Activated gamma-delta T cell (primary cell): Measurements from ENCODE around the gene AHCYL2.

ENCODE experiments used
- DNase-seq: peaks from one replicate; lab custom pipeline; 2025; lab: John Stamatoyannopoulos, UW
- total RNA-seq, 2 donors: gene quantifications; one replicate each; lab custom pipeline; 2026; lab: John Stamatoyannopoulos, UW

AHCYL2 gene
- 23.5 to 25.8 reads per million in 2 donors for total RNA-seq

DNA sequence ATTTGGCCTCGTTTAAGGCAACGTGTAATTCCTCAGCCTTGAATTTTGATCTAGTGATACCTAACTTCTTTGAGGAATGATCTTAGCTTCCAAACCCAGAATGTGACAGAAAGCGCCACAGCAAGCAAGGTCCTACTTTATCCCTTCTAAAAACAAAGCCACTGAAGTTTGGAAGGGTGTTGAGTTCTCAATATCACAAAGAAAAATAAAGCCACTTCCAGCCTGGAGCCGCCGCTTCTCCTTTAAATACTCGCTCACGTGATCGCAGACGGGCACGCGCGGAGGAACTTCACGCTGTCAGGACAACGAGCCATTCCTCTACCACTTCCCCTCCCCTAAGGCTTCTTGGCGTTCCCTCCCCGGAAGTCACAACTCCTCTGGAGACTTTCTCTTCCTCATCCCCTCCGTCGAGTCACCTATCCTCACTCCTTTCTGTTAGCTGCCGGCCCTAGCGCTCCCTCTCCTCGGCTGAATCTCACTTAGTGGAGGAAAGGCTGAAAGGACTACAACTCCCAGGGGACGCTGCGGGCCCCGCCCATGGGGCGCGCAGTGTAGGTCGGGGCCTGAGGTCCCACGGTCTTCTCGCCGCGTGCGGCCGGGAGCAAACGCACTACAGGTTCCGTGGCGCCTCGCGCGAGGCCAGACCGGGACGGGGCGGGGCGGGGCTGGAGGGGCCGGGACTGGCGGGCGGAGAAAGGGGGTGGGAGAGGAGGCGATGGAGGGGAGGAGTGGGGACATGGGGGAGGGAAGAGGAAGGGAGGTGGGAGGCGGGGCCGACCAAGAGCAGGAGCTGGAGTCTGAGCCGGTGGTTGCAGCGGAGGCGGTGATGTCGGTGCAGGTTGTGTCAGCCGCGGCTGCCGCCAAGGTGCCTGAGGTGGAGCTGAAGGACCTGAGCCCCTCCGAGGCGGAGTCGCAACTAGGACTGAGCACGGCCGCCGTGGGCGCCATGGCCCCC lies at the start of gene AHCYL2:
TSS of gene AHCYL2 (plus strand) at position 780 of the 955 bp plus-strand sequence.
- DNase-seq, result peak; percentile 98

DNA sequence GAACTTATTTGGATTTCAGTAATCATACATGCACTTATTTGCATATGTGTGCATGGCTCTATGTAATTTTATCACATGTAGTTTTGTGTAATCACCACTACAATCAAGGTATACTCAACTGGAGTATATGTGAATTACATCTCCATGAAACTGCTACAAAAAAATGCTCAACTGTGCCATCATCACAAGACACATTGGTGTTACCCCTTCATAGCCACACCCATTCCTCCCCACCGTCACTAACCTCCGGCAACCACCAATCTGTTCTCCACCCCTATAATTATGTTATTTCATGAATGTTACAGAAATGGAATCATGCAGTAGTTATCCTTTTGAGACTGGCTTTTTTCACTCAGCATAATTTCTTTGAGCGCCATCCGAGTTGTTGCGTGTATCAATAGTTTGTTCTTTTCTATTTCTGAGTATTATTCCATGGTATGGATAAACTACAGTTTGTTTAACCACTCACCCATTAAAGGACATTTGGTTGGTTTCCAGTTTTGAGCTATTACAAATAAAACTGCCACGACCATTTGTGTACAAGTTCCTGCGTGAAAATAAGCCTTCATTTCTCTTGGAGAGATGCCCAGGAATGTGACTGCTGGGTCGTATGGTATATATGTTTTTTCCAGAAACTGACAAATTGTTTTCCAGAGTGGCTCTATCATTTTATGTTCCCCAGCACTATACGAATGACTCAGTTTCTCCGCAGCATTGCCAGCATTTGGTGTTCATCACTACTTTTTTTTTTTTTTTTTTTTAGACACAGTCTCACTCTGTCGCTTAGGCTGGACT lies 47.7 kb upstream of the AHCYL2 start:
- DNase-seq, result no peak

DNA sequence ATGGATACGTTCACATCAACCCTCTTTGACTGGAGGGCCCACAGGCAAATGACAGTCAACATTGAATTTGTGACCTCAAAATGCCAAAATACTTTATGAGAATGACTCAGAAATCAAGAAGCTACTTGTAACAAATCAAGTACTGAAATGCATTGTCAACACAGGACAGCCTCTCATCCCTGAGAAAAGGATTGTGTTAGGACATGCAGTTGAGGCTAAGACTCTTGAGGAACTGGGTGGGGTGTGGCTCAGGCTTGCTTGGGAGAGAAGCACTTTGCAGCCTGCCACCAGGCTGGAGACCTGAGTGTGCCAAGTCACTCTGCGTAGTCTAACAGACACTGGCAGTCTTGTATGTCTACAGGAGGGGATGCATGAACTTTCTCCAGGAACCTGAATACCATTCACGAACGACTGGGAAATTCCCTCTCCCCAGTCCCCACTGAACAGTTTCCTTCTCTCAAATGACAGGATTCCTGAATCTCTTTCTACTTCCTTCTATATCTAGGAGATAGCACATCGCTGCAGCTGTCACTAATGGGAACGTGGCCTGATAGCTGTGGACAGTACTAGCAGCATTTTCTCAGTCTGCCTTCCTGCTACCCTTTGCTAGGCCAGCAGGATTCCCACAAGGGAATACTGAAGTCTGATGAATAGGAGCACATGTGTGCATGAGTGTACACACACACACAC lies 39.7 kb upstream of the AHCYL2 start:
- DNase-seq, result no peak

DNA sequence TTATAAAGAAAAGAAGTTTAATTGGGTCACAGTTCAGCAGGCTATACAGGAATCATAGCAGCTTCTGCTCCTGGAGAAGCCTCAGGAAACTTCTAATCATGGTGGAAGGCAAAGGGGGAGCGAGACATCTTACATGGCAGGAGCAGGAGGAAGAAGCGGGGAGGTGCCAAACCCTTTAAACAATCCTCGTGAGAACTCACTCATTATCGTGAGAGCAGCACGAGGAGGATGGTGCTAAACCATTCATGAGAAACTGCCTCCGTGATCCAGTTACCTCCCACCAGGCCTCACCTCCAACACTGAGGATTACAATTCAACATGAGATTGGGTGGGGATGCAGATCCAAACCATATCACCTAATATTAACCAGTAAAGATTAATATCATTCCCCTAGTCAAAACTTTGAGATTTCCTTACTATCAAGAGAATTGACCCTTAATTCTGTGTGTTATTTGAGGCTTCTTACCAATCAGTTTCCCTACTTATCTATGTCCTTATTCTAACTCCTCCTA lies 38.0 kb upstream of the AHCYL2 start:
- no peak for DNase-seq

DNA sequence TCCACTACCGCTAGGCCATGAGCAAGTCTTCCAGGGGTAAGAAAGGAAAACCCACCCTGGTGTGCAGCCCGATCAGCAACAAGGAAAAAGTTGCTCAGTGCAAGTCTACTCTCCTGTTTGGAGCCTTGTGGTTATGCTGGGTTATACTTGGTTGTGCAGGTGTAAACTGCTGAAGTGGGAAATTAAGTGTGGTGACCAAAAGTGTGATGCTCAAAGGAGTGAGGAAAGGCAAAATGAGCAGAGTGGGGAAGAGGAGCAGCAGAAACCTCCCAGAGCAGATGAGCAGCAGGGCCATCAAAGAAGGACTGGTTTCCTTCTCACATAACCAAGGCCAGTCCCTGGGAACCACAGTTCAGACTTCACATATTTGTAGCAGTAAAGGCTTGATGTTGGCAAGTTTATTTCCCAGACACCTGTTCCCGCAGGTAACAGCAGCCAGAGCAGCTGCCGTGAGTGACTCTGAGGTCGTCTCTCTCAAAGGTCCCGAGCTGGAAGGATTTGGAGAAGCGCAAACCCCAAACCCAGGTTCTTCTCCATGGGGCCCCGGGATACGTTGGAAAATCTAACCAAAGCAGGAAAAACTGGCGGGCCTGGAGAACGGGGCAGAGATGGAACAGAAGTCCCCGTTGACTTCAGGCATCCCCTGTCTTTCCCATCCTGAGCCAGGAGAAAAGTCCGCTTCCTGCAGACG lies 37.0 kb upstream of the AHCYL2 start:
- DNase-seq, result no peak

DNA sequence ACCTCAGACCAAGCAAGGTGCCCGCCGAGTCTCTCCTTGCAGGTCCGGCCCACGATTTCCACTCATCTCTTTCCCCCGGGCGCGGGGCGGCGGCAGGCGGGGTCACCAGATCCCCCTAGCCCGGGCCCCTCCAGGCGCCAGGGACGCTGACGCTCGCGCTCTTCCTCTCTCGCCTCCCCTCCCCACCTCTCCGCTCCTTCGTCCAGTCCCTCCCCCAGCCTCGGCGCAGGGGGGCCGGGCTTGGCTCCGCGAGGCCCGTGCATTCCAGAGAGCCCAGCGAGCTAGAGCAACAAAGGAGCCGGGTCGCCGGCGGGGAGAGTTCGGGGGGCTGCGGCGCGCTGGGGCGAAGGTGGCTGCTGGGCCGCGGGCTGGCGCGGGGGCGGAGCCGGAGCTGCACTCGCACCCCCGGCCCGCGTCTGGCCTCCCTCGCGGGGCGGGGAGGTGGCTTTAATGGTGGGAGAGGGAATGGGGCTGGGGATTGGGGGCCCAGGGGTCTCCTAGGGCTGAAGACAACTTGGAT lies 36.4 kb upstream of the AHCYL2 start, which contains the start of gene SMO:
TSS of gene SMO (plus strand) at position 262 of the 520 bp plus-strand sequence. CDS start 519 bp downstream, outside the sequence.
- DNase-seq, result no peak

DNA sequence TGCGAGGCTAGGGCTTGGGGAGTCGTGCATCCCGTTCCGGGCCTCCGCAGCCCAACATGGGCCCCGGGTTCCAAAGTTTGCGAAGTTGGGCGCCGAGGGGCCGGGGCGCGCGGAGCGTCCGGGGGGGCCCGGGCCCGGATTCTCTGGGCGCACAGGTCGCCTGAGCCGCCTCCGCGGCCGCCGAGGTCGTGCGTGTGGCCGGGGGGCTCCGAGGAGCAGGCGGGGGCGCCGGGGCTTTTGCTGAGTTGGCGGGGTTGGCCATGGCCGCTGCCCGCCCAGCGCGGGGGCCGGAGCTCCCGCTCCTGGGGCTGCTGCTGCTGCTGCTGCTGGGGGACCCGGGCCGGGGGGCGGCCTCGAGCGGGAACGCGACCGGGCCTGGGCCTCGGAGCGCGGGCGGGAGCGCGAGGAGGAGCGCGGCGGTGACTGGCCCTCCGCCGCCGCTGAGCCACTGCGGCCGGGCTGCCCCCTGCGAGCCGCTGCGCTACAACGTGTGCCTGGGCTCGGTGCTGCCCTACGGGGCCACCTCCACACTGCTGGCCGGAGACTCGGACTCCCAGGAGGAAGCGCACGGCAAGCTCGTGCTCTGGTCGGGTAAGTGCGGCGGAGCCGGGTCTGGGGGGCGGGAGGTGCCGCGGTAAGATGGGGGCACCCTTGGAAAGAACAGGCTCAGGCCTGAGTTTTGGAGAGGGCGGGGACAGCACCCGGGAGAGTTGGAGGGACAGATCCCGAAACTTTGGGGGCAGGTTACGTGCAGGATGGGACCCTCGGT lies 35.8 kb upstream of the AHCYL2 start:
- DNase-seq, result no peak

DNA sequence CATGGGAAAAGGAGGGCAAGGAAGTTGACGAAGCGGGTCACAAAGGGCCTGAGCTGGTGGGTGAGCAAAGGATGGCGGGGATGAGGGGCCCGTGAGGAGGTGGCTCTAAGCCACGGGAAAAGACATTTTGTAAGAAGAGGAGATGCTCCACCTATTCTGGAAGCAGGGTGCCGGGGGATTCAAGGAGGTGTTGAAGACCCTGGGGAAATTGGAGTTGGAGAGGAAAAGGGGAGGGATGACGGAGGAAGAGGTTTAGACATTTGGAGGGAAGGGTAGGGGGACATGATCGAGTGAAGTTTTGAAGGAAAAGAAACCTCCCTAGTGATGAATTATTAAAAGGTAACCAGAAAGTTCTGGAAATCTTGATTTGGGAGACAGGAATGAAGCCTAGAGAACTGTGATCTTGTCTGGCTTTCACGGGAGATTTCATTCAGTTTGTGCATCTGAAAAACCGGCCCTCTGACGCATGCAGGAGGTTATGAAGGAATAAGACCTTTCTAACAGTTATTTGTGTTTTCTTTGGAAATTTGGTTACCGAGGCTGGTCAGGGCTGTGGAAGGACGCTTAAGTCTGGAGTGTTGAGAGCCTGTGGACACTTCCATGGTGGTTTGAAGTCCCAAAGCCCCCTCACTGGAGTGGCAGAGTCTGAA lies 35.0 kb upstream of the AHCYL2 start:
- DNase-seq, result no peak

DNA sequence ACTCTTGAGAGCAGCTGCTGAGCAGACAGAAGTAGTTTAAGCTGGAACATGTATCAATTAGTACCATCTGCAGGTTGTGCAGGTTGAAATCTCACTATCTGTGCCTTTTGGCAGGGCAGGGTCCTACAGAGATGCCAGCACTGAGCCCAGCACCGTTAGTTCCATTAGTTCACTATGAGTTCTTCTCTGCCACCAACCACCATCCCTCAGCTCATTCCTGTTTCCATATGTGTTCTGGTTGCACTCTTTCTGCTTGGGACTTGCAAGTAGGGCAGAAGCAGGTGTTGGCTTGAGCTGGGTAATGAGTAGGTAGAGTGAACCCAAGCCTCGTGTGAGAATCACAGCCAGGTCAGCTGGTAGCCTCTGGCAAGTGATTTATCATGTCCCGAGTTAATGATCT lies 33.6 kb upstream of the AHCYL2 start:
- no peak for DNase-seq

DNA sequence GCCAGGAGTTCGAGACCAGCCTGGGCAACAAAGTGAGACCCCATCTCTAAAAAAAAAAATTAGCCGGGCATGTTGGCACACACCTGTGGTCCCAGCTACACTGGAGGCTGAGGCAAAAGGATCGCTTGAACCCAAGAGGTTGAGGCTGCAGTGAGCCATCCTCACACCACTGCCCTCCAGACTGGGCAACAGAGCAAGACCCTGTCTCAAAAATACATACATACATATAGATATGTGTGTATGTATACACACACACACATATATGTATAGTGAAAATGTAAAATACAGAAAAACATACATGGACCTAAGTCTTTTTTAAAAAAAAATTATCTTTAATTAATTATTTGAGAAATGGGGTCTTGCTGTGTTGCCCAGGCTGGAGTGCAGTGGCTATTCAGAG lies 30.9 kb upstream of the AHCYL2 start:
- no peak for DNase-seq

DNA sequence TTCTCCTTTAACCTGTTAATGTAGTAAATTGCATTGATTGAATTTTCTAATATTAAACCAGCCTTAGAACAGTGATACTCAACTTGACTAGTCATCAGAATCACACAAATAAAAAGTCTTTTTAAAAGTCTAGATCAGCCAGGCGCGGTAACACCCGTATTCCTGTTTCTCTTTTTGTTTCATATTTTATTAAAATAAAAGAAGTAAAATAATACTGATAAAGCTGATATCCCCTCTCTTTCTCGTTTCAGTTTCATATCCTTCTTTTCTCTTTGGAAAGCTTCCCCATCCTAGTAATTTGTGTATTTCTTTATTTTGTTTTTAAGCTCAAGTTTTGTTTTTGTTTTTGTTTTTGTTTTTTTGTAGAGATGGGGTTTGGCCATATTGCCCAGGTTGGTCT lies 27.1 kb upstream of the AHCYL2 start:
- no peak for DNase-seq

DNA sequence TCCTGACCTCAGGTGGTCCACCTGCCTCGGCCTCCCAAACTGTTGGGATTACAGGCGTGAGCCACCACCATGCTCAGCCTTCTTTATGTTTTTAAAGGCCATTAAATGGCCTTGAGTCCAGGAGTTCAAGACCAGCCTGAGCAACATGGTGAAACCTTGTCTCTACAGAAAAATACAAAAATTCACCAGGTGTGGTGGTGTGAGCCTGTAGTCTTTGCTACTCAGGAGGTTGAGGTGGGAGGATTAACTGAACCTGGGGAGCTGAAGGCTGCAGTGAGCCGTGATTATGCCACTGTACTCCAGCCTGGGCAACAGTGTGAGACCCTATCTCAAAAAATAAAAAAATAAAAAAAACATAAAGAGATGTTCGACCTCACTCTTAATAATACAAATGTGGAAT lies 25.4 kb upstream of the AHCYL2 start:
- no peak for DNase-seq

DNA sequence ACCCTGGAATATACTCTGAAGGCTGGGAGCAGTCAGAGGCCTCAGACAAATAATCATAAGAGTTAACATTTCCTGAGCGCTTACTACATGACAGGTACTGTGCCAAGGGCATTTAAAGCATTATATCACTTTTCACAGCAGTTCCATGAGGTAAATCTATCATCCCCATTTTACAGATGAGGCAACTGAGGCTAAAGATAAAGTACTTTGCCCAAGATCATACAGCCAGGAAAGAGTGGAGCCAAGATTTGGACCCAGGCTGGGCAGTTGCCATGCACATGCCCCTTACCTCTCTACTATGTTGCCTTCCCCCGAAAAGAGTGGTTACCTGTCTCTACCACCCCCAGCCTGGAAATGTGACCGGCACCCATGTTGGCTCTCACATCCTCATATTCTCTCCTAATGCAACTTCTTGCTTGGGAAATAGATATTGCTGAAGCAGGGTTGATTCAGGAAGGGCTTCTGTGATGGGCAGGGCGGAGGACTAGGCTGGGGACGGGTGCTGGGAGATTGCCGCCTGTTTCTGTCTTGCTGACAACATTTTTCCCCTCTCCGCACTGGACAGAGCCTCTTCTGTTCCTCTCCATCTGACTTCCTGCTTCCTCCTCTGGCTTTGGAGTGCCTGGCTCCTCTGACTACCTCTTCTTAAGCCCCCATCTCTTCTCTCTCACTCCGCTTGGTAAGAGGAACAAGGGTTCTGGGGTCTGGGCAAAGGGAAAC lies 22.6 kb upstream of the AHCYL2 start:
- no peak for DNase-seq

DNA sequence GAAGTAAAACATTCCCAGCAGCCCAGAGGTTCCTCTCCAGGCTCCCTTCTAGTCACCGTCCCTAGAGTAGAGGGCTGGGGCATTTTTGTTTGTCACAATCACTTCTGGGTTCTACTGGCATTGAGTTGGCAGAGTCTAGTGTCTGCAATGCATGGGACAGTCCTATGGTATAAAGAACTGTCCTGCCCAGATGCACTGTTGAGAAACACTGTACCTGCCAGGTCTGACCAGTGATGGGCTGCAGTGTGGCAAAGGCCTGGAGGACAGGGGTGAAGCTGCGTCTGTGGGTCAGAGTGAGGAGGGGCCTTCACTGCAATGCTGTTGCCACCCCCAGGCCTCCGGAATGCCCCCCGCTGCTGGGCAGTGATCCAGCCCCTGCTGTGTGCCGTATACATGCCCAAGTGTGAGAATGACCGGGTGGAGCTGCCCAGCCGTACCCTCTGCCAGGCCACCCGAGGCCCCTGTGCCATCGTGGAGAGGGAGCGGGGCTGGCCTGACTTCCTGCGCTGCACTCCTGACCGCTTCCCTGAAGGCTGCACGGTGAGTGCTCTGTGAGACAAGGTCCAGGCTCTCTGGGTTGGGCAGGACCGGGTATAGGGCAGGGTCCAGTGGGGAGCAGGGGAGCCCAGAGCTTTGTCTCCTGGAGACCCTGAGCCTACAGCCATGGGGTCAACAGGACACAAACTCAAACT lies 21.6 kb upstream of the AHCYL2 start:
- no peak for DNase-seq

DNA sequence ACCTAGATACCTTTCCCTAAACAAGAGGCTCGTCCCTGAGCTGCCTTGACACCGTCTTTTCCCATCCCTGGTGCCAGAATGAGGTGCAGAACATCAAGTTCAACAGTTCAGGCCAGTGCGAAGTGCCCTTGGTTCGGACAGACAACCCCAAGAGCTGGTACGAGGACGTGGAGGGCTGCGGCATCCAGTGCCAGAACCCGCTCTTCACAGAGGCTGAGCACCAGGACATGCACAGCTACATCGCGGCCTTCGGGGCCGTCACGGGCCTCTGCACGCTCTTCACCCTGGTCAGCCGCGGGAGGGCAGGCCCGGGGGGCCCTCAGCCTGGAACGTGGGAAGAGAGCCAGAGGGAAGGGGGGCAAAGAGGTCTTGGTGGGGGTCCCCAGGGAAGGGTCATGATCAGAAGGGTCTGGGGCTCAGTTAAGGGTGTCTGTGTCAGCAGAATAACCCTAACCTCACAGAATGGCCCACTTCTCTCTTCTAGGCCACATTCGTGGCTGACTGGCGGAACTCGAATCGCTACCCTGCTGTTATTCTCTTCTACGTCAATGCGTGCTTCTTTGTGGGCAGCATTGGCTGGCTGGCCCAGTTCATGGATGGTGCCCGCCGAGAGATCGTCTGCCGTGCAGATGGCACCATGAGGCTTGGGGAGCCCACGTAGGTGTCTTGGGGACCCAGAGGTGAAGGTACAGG lies 19.6 kb upstream of the AHCYL2 start:
- DNase-seq, result no peak

DNA sequence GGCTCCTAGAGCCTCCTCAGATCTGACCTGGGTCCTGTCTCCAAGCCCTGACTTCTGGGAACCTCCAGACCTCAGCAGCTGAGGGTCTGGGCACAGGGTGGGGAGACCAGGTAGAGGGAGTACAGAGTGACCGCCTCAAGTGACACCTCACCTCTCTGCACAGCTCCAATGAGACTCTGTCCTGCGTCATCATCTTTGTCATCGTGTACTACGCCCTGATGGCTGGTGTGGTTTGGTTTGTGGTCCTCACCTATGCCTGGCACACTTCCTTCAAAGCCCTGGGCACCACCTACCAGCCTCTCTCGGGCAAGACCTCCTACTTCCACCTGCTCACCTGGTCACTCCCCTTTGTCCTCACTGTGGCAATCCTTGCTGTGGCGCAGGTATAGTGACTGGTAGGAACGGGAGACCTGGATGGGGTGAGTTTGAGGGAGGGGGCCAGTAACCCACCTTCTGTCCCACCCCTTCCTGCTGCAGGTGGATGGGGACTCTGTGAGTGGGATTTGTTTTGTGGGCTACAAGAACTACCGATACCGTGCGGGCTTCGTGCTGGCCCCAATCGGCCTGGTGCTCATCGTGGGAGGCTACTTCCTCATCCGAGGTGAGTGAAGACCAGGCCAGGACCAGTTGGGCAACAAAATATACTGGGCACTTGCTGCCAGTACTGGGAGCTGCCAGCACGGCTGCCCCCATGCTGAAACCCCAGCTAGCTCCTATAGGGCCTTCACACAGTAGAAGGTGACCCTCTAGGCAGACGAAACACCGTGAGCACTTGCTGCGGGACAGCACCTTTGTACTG lies 18.6 kb upstream of the AHCYL2 start:
- DNase-seq, result no peak

DNA sequence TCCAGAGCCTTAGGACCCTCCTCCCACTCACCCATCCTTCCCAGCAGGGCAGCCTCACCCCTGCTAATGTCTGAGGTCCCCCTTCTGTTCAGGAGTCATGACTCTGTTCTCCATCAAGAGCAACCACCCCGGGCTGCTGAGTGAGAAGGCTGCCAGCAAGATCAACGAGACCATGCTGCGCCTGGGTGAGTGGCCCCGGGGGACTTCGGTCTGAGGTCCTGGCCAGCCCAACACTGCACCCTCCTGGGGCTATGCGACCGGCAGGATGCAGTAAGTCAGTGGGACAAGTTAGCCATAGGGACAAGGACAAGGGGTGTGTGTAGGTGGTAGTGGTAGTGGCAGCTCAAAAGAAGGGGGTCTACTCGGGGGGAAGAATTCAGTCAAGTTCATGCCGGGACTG lies 16.2 kb upstream of the AHCYL2 start:
- no peak for DNase-seq
